Measurements from ENCODE around the gene ZNF512B. TPM values are rescaled to one million over a fixed set of nuclear protein-coding genes. Genes with fewer than 3 reads are reported as not detected.

Gene ZNF512B
- total and polyA plus RNA-seq, 2 donors (not counting 3 experiments of a cell fraction or from before 2014, with no cell fraction given): 8.7 to 30.0 TPM

DNA sequence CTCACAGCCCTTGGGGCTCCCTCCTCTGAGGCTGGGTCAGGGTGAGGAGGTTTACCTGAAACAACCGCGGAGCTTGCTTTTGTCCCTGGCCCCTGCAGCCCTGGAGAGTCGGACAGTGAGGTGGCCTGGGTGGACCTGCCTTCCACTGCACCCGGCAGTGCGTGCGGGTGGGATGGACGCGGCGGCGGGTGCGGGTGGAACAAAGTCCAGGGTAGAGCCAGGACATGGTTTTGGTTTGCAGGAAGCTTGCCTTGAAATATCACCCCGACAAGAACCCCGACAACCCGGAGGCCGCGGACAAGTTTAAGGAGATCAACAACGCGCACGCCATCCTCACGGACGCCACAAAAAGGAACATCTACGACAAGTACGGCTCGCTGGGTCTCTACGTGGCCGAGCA, 40.7 kb downstream of the ZNF512B start:
- Histone ChIP-seq H3K4me1 (ENCODE audit: control insufficient read depth, extremely low read depth, insufficient read depth, low read length) (no peaks in the 10 kb centered on the region), H3K4me3 (replicated peaks in 1 of 3; ENCODE audit: insufficient read depth in 1 of 3, low read depth in 1 of 3, low read length in 3 of 3) (no peak overlapping the region), H3K4me2 (ENCODE audit: insufficient read depth, low read length) (no peak overlapping the region), H3K36me3 (ENCODE audit: control insufficient read depth in 2 of 2, extremely low read depth in 1 of 2, insufficient read depth in 2 of 2, low read length in 2 of 2) (peaks cover 11 to 45% of the 10 kb centered on the region in 2 experiments), H3K27me3 (ENCODE audit: control insufficient read depth in 2 of 2, insufficient read depth in 2 of 2, low read length in 2 of 2) (no peaks in the 10 kb centered on the region), H3K9me1 (replicated peaks; ENCODE audit: control insufficient read depth, extremely low read depth, insufficient read depth, low read length) (no peaks in the 10 kb centered on the region), H2AFZ (ENCODE audit: low read depth, low read length) (no peak overlapping the region), H3K79me2 (ENCODE audit: control insufficient read depth, insufficient read depth, low read length) (peaks cover 49% of the 10 kb centered on the region), H4K20me1 (replicated peaks; ENCODE audit: control insufficient read depth, extremely low read depth, insufficient read depth, low read length) (peaks cover 7% of the 10 kb centered on the region), H3K9me3 (replicated peaks; ENCODE audit: control insufficient read depth, insufficient read depth, low read length) (no peaks in the 10 kb centered on the region), H3K27ac (ENCODE audit: insufficient read depth, low read depth, low read length) (no peak overlapping the region), H3K9ac (replicated peaks; ENCODE audit: extremely low read depth, insufficient read depth, low read length) (no peak overlapping the region)
- DNase-seq (ENCODE audit: low read depth, low spot score): no peak
- dilution Hi-C loops (cut with MboI; ENCODE audit: extremely low pct_ligation_motif_present, low sequenced_read_pairs): no loop called here
- BruUV-seq (replicated peaks): no TSS peak
- POLR2A ChIA-PET: no interaction called here
- no peak for FAIRE-seq
- intact Hi-C loops (cut with micrococcal nuclease): no loop called here
- TF ChIP-seq, protein P1, sequence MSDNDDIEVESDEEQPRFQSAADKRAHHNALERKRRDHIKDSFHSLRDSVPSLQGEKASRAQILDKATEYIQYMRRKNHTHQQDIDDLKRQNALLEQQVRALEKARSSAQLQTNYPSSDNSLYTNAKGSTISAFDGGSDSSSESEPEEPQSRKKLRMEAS (IDR thresholded peaks at IDR 0.05; ENCODE audit: insufficient read depth, insufficient read length): no peak
- no peak for TF ChIP-seq EZH2 (IDR thresholded peaks at IDR 0.05; ENCODE audit: borderline replicate concordance, low read depth, low read length, severe bottlenecking)
- no peak for TF ChIP-seq JUN (IDR thresholded peaks at IDR 0.05; ENCODE audit: borderline replicate concordance, insufficient read depth, insufficient read length, low read depth)
- no peak for TF ChIP-seq POLR2AphosphoS5 (IDR thresholded peaks at IDR 0.05; ENCODE audit: insufficient read depth, low read depth, low read length)
- no peak for TF ChIP-seq GATA2 (IDR thresholded peaks at IDR 0.05; ENCODE audit: insufficient read depth, insufficient read length, low read depth, low read length)
- TF ChIP-seq, protein P2, sequence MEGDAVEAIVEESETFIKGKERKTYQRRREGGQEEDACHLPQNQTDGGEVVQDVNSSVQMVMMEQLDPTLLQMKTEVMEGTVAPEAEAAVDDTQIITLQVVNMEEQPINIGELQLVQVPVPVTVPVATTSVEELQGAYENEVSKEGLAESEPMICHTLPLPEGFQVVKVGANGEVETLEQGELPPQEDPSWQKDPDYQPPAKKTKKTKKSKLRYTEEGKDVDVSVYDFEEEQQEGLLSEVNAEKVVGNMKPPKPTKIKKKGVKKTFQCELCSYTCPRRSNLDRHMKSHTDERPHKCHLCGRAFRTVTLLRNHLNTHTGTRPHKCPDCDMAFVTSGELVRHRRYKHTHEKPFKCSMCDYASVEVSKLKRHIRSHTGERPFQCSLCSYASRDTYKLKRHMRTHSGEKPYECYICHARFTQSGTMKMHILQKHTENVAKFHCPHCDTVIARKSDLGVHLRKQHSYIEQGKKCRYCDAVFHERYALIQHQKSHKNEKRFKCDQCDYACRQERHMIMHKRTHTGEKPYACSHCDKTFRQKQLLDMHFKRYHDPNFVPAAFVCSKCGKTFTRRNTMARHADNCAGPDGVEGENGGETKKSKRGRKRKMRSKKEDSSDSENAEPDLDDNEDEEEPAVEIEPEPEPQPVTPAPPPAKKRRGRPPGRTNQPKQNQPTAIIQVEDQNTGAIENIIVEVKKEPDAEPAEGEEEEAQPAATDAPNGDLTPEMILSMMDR (IDR thresholded peaks at IDR 0.05; ENCODE audit: extremely low read depth in 1 of 2, insufficient read depth in 1 of 2, low read depth in 1 of 2, low read length in 2 of 2): no peak
- no peak for TF ChIP-seq POLR2A (IDR thresholded peaks at IDR 0.05; ENCODE audit: low read depth, low read length)
- no peak for TF ChIP-seq MYC (IDR thresholded peaks at IDR 0.05; ENCODE audit: low read depth, low read length)
- no peak for TF ChIP-seq FOS (IDR thresholded peaks at IDR 0.05; ENCODE audit: borderline replicate concordance, insufficient read depth, low read length)
- CTCF ChIA-PET: no interaction called here

All from endothelial cell of umbilical vein (primary cell).